IMR-90 (cell line): ENCODE results near the gene HDHD5.

ENCODE experiments used
- CEBPB ChIP-seq: IDR thresholded peaks from 2 replicates; pipeline ENCODE4 v1.6.1; 2012; ENCODE audit warnings: low read depth, low read length, improper control_type of control experiment
- CTCF ChIP-seq: conservative IDR thresholded peaks from 2 replicates; pipeline ENCODE4 v1.5.1; 2012; ENCODE audit warnings: mild to moderate bottlenecking, low read depth, low read length, improper control_type of control experiment
- ELK1 ChIP-seq: fragments of 150-350 bp; IDR thresholded peaks from 2 replicates; pipeline ENCODE4 v1.6.1; 2016; ENCODE audit warnings: low read depth, mild to moderate bottlenecking, low read length, moderate library complexity, borderline replicate concordance
- MAFK ChIP-seq: IDR thresholded peaks from 2 replicates; pipeline ENCODE4 v1.6.1; 2012; ENCODE audit warnings: low read depth, low read length, improper control_type of control experiment
- MAZ ChIP-seq: IDR thresholded peaks from 2 replicates; pipeline ENCODE4 v1.6.1; 2012; ENCODE audit warnings: low read depth, mild to moderate bottlenecking, low read length, improper control_type of control experiment, moderate library complexity, borderline replicate concordance
- POLR2A ChIP-seq: IDR thresholded peaks from 2 replicates; pipeline ENCODE4 v1.6.1; 2012; ENCODE audit warnings: mild to moderate bottlenecking, low read depth, low read length
- RCOR1 ChIP-seq: IDR thresholded peaks from 2 replicates; pipeline ENCODE4 v1.6.1; 2012; ENCODE audit warnings: mild to moderate bottlenecking, low read length, improper control_type of control experiment; ENCODE audit not compliant: insufficient replicate concordance

DNA sequence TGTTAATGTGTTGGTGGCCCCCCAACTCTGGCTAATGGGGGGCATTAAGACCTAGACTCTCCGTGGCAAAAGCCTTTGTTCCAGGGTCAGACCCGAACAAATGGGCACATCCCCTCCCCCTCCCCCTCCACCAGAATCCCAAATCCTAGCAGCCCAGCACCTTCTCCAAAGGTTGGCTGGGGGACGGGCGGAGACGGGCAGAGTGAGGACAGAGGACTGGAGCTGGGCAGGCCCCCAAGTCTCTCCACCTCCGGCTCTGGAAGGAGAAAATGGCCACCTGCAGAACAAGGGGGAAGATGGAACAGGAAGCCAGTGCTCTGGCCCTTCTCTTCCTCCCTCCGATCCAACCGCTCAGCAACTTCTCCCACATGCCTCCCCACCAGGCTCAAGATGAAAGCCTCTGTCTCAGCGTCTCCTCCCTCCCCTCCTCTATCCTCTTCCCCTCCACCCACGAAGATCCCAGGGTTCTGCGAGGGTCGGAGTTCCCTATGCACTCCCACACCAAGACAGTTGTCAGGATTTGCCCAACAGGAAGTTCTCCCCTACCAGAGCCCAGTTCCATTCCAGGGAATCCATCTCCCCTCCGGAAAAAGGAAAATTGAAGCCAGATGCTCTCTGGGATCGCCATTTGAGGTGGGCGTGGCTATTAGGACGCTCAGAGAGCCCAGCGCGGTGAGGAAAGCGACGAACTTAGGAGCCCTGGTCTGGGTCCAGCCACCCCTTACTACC lies 40.1 kb upstream of the HDHD5 start:
- TF ChIP-seq CTCF (no peak), CEBPB (no peak), POLR2A (no peak), MAZ (no peak), ELK1 (no peak), MAFK (no peak), RCOR1 (no peak)
